Measurements from ENCODE around the gene EPB41L1. TPM values are rescaled to one million over a fixed set of nuclear protein-coding genes. Genes with fewer than 3 reads are reported as not detected.
"Not testable (repeated sequence)": the region's sequence is repeated elsewhere in the genome, so short reads cannot be mapped to it uniquely, and the experiment has no call there.

The EPB41L1 gene
- total RNA-seq, 1 donor = 18.1 TPM

- no peak for TF ChIP-seq CTCF (IDR thresholded peaks at IDR 0.05; ENCODE audit: insufficient read depth, low read length)
- no peak overlapping the region for H3K4me3 ChIP-seq (ENCODE audit: low read depth, low read length)
- no peak for DNase-seq (ENCODE audit: low read depth)
Measured at GRCh38 chr20:36130390-36130789, 24.1 kb upstream of the EPB41L1 start.

GRCh38 chr20:36132802-36133211 lies 21.7 kb upstream of the EPB41L1 start:
- no peak for TF ChIP-seq CTCF (IDR thresholded peaks at IDR 0.05; ENCODE audit: insufficient read depth, low read length)
- H3K4me3 ChIP-seq (ENCODE audit: low read depth, low read length) = no peak overlapping the region
- DNase-seq (ENCODE audit: low read depth) = no peak

- no peak for DNase-seq (ENCODE audit: low read depth)
- TF ChIP-seq CTCF (IDR thresholded peaks at IDR 0.05; ENCODE audit: insufficient read depth, low read length) = no peak
- no peak overlapping the region for H3K4me3 ChIP-seq (ENCODE audit: low read depth, low read length)
Measured at GRCh38 chr20:36133821-36134220, 20.7 kb upstream of the EPB41L1 start.

- no peak for TF ChIP-seq CTCF (IDR thresholded peaks at IDR 0.05; ENCODE audit: insufficient read depth, low read length)
- DNase-seq (ENCODE audit: low read depth) = no peak
Measured at GRCh38 chr20:36135159-36135558, 19.4 kb upstream of the EPB41L1 start.

GRCh38 chr20:36135821-36136220 lies 18.7 kb upstream of the EPB41L1 start:
- no peak overlapping the region for H3K4me3 ChIP-seq (ENCODE audit: low read depth, low read length)
- no peak for DNase-seq (ENCODE audit: low read depth)
- no peak for TF ChIP-seq CTCF (IDR thresholded peaks at IDR 0.05; ENCODE audit: insufficient read depth, low read length)

More at GRCh38 chr20:36135159-36135558, 19.4 kb upstream of the EPB41L1 start:
- H3K4me3 ChIP-seq (ENCODE audit: low read depth, low read length) = no peak overlapping the region

GRCh38 chr20:36137313-36137712 lies 17.2 kb upstream of the EPB41L1 start:
- DNase-seq (ENCODE audit: low read depth); H3K4me3 ChIP-seq (ENCODE audit: low read depth, low read length): not testable (repeated sequence)

GRCh38 chr20:36141310-36141709 lies 13.2 kb upstream of the EPB41L1 start:
- DNase-seq (ENCODE audit: low read depth) = no peak
- H3K4me3 ChIP-seq (ENCODE audit: low read depth, low read length) = no peak overlapping the region
- no peak for TF ChIP-seq CTCF (IDR thresholded peaks at IDR 0.05; ENCODE audit: insufficient read depth, low read length)
